Measurements from ENCODE around the gene ANXA11.
"Not testable (repeated sequence)": the region's sequence is repeated elsewhere in the genome, so short reads cannot be mapped to it uniquely, and the experiment has no call there.

GRCh38 chr10:80234331-80235235 lies 29.2 kb upstream of the ANXA11 start:
- TF ChIP-seq POLR2A (IDR thresholded peaks at IDR 0.05; ENCODE audit: low read depth, low read length); RAD21 (IDR thresholded peaks at IDR 0.05; ENCODE audit: low read length); MAFK (IDR thresholded peaks at IDR 0.05; ENCODE audit: low read depth, low read length); SMC3 (IDR thresholded peaks at IDR 0.05; ENCODE audit: low read depth, low read length); MXI1 (IDR thresholded peaks at IDR 0.05; ENCODE audit: borderline replicate concordance, low read depth, low read length); RFX5 (IDR thresholded peaks at IDR 0.05; ENCODE audit: low read depth, low read length); CEBPB (IDR thresholded peaks at IDR 0.05; ENCODE audit: low read depth, low read length); RCOR1 (IDR thresholded peaks at IDR 0.05; ENCODE audit: insufficient replicate concordance, low read length): not testable (repeated sequence)
- TF ChIP-seq, protein P1, sequence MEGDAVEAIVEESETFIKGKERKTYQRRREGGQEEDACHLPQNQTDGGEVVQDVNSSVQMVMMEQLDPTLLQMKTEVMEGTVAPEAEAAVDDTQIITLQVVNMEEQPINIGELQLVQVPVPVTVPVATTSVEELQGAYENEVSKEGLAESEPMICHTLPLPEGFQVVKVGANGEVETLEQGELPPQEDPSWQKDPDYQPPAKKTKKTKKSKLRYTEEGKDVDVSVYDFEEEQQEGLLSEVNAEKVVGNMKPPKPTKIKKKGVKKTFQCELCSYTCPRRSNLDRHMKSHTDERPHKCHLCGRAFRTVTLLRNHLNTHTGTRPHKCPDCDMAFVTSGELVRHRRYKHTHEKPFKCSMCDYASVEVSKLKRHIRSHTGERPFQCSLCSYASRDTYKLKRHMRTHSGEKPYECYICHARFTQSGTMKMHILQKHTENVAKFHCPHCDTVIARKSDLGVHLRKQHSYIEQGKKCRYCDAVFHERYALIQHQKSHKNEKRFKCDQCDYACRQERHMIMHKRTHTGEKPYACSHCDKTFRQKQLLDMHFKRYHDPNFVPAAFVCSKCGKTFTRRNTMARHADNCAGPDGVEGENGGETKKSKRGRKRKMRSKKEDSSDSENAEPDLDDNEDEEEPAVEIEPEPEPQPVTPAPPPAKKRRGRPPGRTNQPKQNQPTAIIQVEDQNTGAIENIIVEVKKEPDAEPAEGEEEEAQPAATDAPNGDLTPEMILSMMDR (conservative IDR thresholded peaks at IDR 0.05; ENCODE audit: low read depth, low read length): not testable (repeated sequence)
- TF ChIP-seq, protein P2, sequence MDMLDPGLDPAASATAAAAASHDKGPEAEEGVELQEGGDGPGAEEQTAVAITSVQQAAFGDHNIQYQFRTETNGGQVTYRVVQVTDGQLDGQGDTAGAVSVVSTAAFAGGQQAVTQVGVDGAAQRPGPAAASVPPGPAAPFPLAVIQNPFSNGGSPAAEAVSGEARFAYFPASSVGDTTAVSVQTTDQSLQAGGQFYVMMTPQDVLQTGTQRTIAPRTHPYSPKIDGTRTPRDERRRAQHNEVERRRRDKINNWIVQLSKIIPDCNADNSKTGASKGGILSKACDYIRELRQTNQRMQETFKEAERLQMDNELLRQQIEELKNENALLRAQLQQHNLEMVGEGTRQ (IDR thresholded peaks at IDR 0.05; ENCODE audit: low read depth, low read length): not testable (repeated sequence)
- TF ChIP-seq, protein P3, sequence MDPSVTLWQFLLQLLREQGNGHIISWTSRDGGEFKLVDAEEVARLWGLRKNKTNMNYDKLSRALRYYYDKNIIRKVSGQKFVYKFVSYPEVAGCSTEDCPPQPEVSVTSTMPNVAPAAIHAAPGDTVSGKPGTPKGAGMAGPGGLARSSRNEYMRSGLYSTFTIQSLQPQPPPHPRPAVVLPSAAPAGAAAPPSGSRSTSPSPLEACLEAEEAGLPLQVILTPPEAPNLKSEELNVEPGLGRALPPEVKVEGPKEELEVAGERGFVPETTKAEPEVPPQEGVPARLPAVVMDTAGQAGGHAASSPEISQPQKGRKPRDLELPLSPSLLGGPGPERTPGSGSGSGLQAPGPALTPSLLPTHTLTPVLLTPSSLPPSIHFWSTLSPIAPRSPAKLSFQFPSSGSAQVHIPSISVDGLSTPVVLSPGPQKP (IDR thresholded peaks at IDR 0.05; ENCODE audit: borderline replicate concordance, low read depth, low read length): not testable (repeated sequence)
